Measurements from ENCODE around the gene REEP3.

DNA sequence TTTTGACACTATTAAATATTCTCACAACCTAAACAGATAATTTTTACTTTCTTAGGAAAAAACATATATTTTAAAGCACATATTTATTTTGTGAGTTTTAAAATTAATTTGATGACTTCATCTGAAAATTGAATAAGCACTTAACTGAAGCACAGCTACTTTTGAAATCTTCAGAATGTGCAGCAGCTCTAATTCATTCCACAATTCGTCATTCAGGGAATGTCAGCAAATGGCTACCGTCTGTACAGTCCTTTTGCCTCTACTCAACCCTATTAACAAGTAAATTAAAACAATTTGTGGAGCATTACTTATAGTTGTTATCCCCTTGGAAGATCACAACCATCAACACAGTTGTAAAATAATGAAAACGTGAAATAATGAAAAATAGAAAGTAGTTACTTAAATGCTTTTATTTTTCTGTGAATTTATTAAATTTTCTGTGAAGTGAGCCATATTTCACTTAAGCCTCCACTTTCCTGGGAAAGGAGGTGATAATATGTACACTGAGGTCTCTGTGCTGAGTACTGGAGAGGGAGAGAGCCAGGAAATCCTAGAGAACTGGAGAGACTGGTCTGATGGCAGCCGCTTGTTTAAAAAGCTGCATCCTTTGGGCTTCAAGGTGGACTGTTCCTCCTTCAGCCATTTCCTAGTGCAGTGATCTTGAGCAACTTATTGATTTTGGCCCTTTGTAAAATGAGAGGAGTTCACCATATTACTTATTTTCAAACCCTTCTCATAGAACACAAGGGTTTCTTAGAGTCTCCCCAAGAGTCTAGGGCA, 70.6 kb downstream of the REEP3 start:
- TF ChIP-seq JUND (IDR thresholded peaks at IDR 0.05; ENCODE audit: low read length) (no peak), JUN (IDR thresholded peaks at IDR 0.05; ENCODE audit: low read depth, low read length) (no peak), GTF2F1 (IDR thresholded peaks at IDR 0.05; ENCODE audit: borderline replicate concordance, low read depth, low read length) (no peak)
- TF ChIP-seq, protein P1, sequence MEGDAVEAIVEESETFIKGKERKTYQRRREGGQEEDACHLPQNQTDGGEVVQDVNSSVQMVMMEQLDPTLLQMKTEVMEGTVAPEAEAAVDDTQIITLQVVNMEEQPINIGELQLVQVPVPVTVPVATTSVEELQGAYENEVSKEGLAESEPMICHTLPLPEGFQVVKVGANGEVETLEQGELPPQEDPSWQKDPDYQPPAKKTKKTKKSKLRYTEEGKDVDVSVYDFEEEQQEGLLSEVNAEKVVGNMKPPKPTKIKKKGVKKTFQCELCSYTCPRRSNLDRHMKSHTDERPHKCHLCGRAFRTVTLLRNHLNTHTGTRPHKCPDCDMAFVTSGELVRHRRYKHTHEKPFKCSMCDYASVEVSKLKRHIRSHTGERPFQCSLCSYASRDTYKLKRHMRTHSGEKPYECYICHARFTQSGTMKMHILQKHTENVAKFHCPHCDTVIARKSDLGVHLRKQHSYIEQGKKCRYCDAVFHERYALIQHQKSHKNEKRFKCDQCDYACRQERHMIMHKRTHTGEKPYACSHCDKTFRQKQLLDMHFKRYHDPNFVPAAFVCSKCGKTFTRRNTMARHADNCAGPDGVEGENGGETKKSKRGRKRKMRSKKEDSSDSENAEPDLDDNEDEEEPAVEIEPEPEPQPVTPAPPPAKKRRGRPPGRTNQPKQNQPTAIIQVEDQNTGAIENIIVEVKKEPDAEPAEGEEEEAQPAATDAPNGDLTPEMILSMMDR (IDR thresholded peaks at IDR 0.05; ENCODE audit: control extremely low read depth in 1 of 3, insufficient read depth in 1 of 3, low read depth in 1 of 3, low read length in 3 of 3), result no peak

Data from H1 (cell line).